Measurements from ENCODE around the gene SASS6.

GRCh38 chr1:100073531-100073930 is 59.2 kb downstream of the SASS6 start:
- no peak for TF ChIP-seq CTCF (IDR thresholded peaks at IDR 0.05)
- TF ChIP-seq POLR2A (IDR thresholded peaks at IDR 0.05), result no peak
